ENCODE results near the gene TNPO3.
"Not testable (repeated sequence)": the region's sequence is repeated elsewhere in the genome, so short reads cannot be mapped to it uniquely, and the experiment has no call there.

Gene TNPO3

DNA sequence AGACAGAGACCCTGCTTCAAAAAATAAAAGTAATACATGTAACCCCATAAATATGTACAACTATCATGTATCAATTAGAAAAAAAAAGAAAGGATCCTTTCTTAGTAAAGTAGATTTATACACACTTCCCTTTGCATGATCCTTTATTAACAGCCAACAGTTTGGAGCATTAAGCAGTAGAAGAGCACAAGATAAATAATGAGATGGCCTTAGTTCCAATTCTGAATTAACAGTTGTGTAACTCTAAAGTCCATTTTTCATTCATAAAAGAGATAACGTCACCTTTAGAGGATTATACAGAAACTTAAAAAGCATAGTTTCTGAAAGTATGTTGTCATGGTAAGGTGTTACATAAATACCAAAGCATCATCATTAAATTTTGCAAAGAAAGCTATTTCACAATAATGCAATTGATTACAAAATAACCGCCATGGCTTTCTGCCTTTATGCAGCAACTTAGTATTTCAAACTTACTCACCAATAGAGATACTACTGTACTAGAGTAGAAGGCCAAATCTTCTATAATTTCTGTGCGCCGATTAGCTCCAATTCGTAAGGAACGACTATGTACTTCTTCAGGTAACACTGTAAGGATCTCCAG lies 40.3 kb downstream of the TNPO3 start:
- no peak for DNase-seq (ENCODE audit: low read depth)

DNA sequence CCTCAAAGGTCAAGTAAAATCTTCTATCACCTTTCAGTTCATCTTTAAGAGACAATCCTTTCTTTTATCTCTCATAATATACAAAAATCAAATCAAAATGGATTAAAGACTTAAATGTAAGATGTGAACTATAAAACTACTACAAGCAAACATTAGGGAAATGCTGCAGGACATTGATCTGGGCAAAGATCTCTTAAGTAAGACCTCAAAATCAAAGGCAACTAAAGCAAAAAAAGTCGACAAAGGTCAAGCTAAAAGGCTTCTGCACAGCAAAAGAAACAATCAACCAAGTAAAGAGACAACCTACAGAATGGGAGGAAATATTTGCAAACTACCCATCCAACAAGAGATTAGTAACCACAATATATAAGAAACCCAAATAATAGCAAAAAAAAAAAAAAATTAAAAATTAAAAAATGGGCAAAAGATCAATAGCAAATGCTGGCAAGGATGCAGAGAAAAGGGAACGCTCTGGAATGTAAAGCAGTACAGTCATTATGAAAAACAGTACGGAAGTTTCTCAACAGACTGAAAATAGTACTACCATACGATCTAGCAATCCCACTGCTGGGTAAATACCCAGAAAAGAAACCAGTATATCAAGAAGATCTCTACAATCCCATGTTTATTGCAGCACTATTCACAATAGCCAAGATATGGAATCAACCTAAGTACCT lies 41.7 kb downstream of the TNPO3 start:
- no peak for DNase-seq (ENCODE audit: low read depth)

DNA sequence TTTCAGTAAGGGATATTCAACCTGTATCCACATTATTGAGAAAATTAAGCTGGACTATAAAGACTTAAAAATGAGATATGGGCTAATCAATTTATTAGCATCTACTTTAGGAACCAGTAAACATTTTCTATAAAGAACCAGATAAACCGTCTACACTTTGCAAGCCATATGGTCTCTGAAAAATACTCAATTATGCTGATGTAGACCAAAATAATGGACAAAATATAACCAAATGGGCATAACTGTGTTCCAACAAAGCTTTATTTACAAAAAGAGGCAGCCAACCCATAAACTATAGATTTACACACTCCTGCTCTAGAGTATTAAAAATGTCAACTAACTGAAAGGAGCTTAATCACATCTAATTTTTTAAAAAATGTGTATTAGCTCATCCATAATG lies 42.3 kb downstream of the TNPO3 start:
- no peak for DNase-seq (ENCODE audit: low read depth)

DNA sequence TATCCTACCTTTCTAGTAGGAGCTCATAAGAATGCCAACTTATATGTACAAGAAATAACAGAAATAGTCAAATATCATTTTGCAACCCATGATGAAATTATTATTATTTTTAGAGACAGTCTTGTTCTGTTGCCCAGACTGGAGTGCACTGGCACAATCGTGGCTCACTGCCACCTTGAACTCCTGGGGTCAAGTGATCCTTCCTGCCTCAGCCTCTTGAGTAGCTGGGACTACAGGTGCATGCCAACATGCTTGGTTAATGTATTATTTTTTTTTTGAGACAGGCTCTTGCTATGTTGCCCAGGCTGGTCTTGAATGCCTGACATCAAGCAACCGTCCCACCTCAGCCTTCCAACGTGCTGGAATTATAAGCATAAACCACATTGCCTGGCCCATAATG lies 44.8 kb downstream of the TNPO3 start:
- DNase-seq (ENCODE audit: low read depth): no peak

DNA sequence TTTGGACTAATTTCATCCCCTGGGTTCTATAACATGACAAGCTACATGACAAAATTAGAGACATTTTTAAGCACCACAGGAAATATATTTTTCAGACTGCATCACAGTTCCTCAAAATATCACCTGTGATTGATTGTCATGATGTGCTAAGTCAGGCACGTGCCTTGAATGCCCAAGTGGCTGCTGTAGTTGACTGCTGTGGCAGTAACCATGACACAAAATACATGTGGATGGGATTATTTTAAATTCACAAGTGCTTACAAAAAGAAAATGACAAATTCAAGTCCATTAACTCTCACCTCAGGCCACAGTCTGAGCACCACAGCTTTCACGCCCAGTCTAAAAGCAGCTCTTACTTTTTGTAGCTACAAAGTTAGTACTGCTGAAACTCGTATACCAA lies 45.5 kb downstream of the TNPO3 start:
- DNase-seq (ENCODE audit: low read depth): no peak

DNA sequence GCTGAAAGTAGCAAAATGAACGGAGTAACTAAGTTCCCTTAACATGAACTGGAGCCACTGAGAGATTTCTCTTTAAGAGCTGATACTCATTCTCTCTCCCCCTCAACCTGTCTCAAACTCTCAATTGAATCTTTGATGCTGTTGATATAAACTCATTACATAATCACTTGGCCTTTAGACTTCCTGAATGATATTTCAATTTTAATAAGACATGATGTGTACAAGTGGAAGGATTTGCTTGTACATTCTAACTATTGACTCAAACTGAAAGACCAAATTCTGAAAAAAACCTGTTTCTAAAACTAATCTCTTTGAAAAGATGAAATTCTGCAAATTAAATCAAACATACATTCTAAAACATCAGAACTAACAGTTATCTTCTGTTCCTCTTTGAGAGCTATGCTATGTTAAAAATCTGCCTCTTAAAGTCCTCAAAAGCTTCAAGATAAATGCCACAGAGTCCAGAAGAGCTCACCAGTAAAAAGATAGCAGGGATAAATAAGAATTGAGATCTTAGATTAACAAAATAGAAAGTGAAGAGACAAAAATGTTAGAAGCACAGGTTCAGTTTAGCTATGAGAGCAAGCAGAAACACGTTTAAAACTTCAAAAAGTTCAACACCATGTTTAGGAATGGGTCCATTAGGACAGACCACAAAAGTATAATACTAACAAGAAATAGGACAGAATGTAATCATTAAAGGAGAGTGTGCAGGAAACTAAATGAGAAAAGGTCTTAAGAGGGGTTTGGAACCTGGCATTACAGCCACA lies 46.1 kb downstream of the TNPO3 start:
- DNase-seq (ENCODE audit: low read depth): no peak

DNA sequence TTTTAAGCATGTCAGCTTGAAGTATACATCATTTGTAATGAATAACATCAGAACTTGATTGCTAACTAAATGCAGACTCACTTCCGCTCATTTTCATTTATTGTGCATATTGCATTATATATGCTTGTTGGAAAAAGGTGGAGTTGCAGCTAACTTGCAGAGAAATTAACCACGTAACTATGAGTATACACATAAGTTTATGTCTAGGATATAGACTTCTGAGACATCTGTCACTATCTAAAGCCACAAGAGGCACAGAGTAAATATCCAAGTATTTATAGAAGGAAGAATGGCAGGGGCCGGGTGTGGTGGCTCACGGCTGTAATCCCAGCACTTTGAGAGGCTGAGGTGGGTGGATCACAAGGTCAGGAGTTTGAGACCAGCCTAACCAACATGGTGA lies 47.3 kb downstream of the TNPO3 start:
- no peak for DNase-seq (ENCODE audit: low read depth)

DNA sequence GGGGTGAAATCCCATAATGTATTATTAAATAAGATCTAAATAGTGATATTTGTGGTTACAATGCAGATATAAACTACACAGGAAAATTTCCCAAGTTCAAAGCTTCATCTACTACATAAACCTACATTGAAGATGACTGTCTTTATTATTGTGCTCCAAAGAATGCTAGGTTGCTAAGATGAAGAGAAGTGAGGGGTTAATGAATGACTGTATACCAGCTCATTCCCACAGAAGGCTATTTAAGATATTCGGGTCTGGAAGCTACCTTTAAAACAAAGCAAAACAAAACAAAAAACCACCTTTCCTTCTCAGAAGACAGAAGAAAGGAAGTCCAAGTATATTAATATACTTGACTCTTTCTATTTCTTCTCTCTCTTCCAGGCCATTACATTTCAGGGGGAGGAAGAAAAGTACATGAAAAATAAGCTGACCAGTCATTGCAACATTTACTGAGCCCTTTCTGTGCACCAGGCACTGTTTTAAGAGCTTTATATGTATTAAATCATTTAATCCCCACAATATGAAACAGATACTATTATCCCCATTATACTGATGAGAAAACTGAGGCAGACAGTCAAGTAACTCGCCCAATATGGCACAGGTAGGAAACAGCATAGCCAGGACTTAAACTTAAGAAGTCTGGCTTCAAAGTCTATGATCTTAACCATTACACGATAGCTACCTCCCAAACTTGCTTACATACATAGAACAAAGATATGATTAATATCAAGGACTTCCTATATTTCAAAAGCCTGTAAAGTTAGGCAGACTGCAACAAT lies 48.1 kb downstream of the TNPO3 start:
- no peak for DNase-seq (ENCODE audit: low read depth)

DNA sequence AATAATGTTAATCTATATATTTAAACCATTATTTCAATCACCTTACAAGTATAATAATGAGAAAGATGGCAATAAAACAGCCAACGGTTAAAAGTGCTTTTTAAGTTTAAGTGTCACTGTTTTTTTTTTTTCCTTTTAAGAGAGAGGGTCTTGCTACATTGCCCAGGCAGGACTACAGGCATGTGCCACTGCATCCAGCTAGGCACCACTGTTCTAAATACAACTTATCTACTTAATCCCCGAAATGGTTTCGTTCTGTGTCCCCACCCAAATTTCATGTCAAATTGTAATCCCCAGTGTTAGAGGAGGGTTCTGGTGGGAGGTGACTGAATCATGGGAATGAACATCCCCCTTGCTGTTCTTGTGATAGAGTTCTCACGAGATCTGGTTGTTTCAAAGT lies 49.7 kb downstream of the TNPO3 start:
- no peak for DNase-seq (ENCODE audit: low read depth)

DNA sequence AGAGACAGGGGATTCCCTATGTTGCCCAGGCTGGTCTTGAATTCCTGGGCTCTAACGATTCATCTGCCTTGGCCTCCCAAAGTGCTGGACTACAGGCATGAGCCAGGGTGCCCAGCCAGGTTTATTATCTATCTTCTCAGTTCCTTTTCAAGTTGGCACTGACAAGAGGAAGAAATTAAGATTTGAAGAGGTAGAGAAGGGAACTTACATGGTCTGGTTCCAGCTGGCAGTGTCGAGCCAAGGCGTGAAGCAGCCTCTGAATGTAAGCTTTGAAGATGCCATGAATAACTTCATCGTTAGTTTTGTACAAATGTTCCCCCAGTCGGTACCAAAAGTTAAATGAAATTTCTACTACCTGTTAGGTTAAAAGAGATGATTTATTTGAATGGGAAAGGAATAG lies 57.7 kb downstream of the TNPO3 start:
- no peak for DNase-seq (ENCODE audit: low read depth)

DNA sequence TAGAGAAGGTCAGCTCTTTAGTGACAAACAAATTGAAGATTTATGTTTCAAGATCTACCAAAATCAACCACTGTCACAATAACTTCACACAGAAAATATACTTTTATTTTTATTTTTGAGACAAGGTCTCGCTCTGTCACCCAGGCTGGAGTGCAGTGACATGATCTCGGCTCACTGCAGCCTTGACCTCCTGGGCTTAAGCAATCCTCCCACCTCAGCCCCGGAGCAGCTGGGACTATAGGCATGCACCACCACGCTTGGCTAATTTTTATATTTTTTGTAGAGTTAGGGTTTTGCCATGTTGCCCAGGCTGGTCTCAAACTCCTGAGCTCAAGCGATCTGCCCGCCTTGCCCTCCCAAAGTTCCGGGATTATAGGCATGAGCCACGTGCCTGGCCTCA lies 60.4 kb downstream of the TNPO3 start:
- not testable (repeated sequence) for DNase-seq (ENCODE audit: low read depth)

DNA sequence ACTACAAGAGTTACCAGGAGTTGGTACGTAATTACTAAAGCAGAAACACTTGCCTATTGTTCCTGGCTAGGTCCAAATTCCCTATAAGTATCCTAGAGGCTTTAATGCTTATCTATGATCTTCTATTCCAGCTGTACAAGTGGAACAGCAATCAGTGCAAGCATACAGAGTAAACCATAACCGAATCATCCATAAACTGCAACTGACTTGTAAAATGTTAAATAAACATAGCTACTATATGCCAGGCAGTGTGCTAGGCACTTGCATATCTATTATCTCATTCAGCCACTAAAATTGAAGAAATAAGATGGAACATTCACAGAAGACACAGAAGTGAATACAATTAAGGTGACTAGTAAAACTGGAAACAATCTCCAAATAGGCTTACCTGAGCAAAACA lies 61.5 kb downstream of the TNPO3 start:
- no peak for DNase-seq (ENCODE audit: low read depth)

DNA sequence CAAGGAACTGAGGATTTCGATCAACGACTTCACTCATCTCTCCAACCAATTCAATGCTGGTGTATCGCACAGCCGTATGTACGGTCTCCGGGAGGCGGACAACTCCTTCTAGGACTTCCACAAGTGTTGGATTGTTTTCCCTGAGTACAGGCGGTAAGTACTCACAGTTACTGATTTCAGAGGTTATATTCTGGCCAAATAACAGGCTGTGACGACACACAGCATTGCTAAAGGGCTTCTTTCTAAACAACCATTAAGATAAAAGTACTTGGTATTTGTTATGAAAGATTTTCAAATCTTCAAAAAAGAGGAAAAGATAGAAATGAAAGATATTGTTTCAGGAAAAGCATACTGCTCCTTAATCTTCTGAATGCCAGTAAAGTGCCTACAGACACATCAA lies 65.0 kb downstream of the TNPO3 start:
- no peak for DNase-seq (ENCODE audit: low read depth)

DNA sequence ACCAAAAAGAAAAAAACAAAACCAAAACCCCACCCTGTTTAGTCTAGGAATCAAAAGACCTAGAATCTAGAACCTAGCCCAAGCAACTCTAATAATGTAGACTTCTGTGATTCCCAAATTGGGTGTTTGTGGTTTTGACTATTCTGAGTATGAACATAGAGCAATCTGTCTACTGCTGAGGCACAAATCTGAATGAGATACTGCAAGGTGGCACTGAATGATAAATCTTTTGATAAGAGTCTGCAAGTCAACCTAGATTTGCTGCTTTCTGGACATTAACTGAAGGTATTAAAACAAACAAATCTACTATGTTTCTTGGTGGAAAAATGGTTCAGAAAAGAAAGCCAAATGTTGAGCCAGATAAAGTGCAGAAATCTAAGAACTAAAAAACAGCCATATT lies 66.5 kb downstream of the TNPO3 start:
- no peak for DNase-seq (ENCODE audit: low read depth)

DNA sequence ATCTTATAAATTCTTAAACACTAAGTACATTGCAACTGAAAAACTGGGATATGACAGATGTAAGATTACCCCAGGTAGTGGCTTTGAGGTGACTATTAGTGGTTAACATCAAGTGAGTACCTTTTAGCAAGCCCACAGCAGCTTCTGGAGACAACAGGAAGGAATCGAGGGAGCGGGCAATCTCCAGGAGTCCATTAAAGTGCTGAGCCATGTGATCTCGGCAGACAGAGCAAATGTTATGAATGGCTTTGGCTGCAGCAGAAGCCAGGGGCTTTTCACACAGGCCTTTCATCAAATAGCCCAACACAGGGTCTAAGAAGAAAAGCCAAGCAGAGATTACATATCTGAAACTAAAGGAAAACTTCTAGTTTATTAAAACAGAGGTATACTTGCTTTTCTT lies 68.3 kb downstream of the TNPO3 start:
- no peak for DNase-seq (ENCODE audit: low read depth)

DNA sequence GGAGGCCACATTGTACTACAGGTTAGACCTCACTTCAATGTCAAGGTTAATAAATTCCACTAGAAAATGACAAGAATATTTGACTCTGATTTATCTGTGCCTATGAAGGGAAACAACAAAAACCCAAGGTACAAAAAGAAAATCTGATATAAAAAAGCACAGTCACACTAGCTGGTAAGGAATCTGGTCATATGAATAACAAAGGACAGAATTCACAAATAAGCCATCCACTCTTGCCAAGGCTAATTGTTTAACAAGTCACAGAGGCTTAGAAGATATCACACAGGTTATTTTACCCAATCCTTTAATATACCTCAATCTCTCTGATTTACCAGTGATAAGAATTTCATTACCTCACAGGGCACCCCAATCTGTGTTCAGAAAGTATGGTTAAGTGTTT lies 69.3 kb downstream of the TNPO3 start:
- DNase-seq (ENCODE audit: low read depth): no peak

DNA sequence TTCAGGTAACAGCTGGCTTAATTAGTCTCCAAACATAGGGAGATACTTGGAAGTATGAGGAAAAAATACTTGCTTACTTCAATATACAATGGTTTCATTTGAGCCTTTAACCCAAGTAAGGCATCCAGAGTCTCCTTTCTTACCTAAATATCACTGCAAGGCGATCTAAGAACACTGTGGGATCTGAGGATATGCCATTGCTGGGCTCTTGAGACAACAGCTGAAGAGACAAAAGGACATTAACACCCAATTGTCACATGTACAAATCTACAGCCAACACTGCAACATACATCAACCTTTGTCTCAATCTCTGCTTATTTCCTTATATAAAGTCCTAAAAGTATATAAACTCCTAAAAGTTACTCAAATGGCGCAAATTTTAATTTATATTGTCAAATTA lies 72.8 kb downstream of the TNPO3 start:
- DNase-seq (ENCODE audit: low read depth): no peak

DNA sequence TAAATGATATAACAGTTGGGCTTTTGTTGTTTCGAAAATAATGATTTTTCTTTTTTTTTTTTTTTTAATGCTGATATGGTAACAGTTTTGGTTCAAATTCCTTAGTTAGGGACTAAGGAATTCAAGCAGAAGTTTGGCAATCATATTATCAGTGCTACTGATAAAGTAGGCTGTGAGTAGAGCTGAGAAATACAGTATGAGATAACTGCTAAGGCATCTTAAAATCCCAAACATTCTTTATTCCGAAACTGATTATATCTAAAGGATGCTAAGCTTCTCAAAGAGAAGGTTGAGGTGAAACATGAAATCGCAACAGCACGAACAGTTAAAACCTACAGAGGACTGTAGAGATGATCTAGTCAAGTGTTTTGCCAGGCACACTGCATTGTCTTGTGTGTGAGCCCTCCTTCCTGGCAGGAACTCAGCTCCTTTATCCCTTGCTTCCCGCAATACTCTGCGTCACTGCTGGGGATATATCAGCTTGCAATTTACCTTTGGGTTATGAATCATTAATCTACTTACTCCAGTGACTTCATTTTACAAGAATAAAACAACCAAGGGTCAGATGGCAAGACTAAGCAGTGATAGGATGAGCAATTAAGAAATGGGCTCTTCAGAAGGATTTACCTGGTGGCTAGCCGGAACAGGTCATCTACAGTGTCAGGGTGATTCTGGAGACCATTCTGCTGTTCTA lies 80.5 kb downstream of the TNPO3 start:
- DNase-seq (ENCODE audit: low read depth): no peak

DNA sequence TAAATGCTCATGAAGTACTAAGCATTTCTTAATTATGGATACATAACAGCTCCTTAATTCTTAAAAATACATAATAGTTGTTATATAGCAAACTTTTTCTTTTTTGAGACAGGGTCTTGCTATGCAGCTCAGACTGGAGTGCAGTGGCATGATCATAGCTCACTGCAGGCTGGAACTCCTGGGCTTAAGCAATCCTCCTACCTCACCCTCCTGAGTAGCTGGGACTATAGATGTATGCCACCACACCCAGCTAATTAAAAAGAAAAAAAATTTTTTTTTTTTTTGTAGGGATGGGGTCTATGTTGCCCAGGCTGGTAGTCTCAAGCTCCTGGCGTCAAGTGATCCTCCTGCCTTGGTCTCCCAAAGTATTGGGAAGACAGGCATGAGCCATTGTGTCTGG lies 86.3 kb downstream of the TNPO3 start:
- DNase-seq (ENCODE audit: low read depth): no peak

DNA sequence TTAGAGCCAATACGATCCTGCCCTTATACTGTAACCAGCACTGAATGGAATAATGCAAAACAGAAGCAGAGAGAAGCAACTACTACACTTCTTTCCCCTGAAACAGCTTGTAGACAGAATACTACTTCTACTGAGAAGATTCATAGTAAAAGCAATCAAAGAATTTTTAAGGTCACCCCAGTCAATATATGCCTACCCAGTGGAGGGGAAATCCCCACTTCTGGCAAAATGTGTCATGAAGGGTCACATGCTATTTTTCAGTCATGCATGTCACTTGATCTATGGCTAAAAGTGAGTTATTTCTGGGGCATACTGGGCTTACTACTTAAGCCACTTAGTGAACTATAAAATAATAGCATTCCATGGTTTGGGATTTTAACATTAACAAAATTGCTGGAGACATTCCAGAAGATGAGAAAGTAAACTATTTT lies 91.6 kb downstream of the TNPO3 start:
- DNase-seq (ENCODE audit: low read depth): no peak

DNA sequence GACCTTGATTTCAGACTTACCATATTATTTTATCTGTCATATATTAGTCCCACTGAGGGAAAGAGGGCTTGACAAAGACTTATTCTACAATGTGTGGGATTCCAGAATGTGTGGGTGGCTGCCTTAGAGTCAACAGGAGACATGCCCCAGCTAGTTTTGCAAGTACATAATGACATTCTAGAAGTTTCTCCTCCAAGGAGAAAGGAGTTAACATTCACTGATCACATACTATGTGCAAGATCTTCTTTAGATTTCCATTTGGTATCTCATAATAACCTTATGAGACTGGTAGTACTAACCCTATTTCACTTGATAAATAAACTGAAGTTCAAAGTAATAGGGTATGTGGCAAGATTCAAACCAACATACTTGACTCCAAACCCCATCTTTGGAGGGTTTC lies 92.0 kb downstream of the TNPO3 start:
- DNase-seq (ENCODE audit: low read depth): no peak

DNA sequence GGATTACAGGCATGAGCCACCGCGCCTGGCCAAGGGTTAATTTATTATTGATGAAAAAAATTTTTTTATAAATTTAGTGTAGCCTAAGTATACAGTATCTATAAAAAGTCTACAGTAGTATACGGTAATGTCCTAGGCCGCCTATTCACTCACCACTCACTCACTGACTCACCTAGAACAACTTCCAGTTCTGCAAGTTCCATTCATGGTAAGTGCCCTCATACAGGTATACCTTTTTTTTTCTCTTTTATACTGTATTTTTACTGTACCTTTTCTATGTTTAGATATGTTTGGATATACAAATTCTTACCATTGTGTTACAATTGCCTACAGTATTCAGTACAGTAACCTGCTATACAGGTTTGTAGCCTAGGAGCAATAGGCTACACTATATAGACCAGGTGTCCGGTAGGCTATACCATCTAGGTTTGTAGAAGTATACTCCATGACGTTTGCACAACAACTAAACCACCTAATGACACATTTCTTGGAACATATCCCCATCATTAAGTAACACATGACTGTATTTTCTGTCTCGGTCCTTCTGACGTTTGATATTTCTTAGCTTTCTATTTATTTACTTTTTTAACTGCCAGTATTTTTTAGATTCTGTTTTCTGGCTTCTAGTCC lies 93.8 kb downstream of the TNPO3 start:
- DNase-seq (ENCODE audit: low read depth): no peak
